ENCODE measurements around the gene G0S2. TPM values are rescaled to one million over a fixed set of nuclear protein-coding genes. Genes with fewer than 3 reads are reported as not detected.

G0S2 gene
- total and polyA plus RNA-seq, 2 of the 8 experiments (the other 6 are each of a cell fraction or from before 2014, with no cell fraction given): 1.0 to 1.7 TPM

DNA sequence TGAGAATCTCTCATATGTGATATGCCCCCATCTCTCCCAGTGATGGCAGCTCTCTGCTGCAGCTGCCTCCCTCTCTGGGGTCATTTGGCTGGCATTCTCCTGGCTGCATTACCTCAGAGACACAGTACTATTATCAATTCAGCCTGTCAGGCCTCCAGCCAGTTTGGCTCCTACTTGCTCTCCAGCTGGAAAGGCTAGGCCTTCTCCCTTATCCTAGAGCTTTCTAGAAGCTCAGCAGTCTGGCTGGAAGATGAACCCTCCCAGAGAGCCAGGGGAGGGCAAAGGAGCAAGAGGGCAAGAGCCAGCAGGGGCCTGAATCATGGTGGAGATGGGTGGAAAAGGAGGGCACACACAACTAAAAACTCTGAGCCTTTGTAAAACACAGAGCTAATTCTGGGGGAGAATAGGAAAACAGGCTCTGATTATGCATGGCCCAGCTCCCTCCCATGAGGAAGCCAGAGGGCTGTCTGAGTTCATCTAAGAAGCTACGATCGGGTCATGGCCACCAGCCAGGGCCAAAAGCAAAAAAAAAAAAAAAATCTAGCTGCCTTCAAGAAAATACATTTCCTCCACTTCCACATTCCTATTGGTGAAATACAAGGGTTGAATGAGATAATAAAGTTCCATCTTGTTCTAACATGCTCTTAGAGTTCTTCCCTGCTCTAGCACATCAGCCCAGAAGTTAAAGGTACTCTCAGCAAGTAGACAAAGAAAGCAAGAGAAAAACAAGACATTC is 31.8 kb upstream of the G0S2 start:
- H3K27ac ChIP-seq (ENCODE audit: low read depth, low read length): no peak overlapping the region
- no peaks in the 10 kb centered on the region for H3K79me2 ChIP-seq (ENCODE audit: control insufficient read depth in 1 of 2, insufficient read depth in 2 of 2, low read length in 2 of 2)
- H2BK120ac ChIP-seq (replicated peaks; ENCODE audit: low read depth, low read length): no peak overlapping the region
- no peak overlapping the region for H2AFZ ChIP-seq (ENCODE audit: low read length)
- H3K23ac ChIP-seq (ENCODE audit: insufficient read length): no peak overlapping the region
- H3K14ac ChIP-seq (ENCODE audit: insufficient read length): no peak overlapping the region
- H3K36me3 ChIP-seq (ENCODE audit: control insufficient read depth in 2 of 4, insufficient read depth in 4 of 4, low read length in 3 of 4): no peaks in the 10 kb centered on the region
- no peak overlapping the region for H4K8ac ChIP-seq (ENCODE audit: extremely low read depth, insufficient read depth, low read length)
- ChIA-PET CTCF (ENCODE audit: partially characterized antibody) (interaction anchor here (0.8 to 3.8 kb wide), 17 partner anchors 9 to 85 kb away, joined by 3 to 23 read pairs (median 5); partner anchors contain the start of gene LAMB3), POLR2A (ENCODE audit: partially characterized antibody) (interaction anchor here (0.7 to 1.2 kb wide), 2 partner anchors 9 to 58 kb away, joined by 3 to 5 read pairs; partner anchors contain the start of gene LAMB3)
- no peak overlapping the region for H3K18ac ChIP-seq (ENCODE audit: extremely low read depth, low read length)
- H3K23me2 ChIP-seq (ENCODE audit: low read depth, low read length): no peaks in the 10 kb centered on the region
- no peak overlapping the region for H3K4ac ChIP-seq (replicated peaks; ENCODE audit: insufficient read length, low read depth, low read length)
- H2BK5ac ChIP-seq (ENCODE audit: low read depth, low read length): no peak overlapping the region
- H4K5ac ChIP-seq (ENCODE audit: insufficient read length, low read depth, low read length): no peak overlapping the region
- H4K20me1 ChIP-seq (replicated peaks in 1 of 2; ENCODE audit: control insufficient read depth in 1 of 2, insufficient read depth in 2 of 2, low read length in 2 of 2): no peaks in the 10 kb centered on the region
- H2BK15ac ChIP-seq (ENCODE audit: low read length): no peak overlapping the region
- no peak overlapping the region for H3K4me2 ChIP-seq (ENCODE audit: insufficient read depth in 1 of 2, low read depth in 2 of 2, low read length in 2 of 2)
- no peak for TF ChIP-seq NRF1 (IDR thresholded peaks at IDR 0.05; ENCODE audit: low read depth, low read length)
- no peak overlapping the region for H4K91ac ChIP-seq (replicated peaks; ENCODE audit: insufficient read length, low read length)
- no peaks in the 10 kb centered on the region for H3K27me3 ChIP-seq (replicated peaks in 1 of 4; ENCODE audit: control insufficient read depth in 3 of 4, extremely low read depth in 1 of 4, insufficient read depth in 3 of 4, low read length in 3 of 4)
- no peak overlapping the region for H2AK5ac ChIP-seq (ENCODE audit: low read depth, low read length)
- no peak overlapping the region for H3K9ac ChIP-seq (replicated peaks in 1 of 4; ENCODE audit: extremely low read depth in 1 of 4, low read depth in 3 of 4, low read length in 3 of 4)
- no peaks in the 10 kb centered on the region for H3K9me3 ChIP-seq (ENCODE audit: insufficient read depth in 2 of 2, low read depth in 1 of 2, low read length in 1 of 2)
- 100% methylated on average over 2 of the region's 2 CpGs; no CpG with 5 or more reads in 1 of the 2 experiments for WGBS, 2 experiments (ENCODE audit: extremely low coverage in 1 of 2, insufficient coverage in 1 of 2, insufficient read length in 1 of 2, insufficient replicate concordance in 2 of 2, low coverage in 1 of 2, low lambda C conversion rate in 2 of 2, missing lambda C conversion rate in 1 of 2)
- no peak overlapping the region for H3K4me3 ChIP-seq (ENCODE audit: extremely low read depth in 1 of 4, insufficient read depth in 2 of 4, low read depth in 3 of 4, low read length in 4 of 4)
- peak overlapping the region; percentile 15; the same call in 1 of the 2 replicates for H2BK20ac ChIP-seq (ENCODE audit: low read length)
- H2BK12ac ChIP-seq (ENCODE audit: low read depth, low read length): no peak overlapping the region
- 0 out of 7 replicates have a peak, but pooled peaks cover 0 to 5% (median 0%) of the 10 kb centered on the region in 4 experiments for H3K4me1 ChIP-seq (replicated peaks in 1 of 4; ENCODE audit: control insufficient read depth in 3 of 4, insufficient read depth in 4 of 4, low read length in 3 of 4)
- H3K56ac ChIP-seq (replicated peaks; ENCODE audit: insufficient read length, low read depth, low read length): no peak overlapping the region
- H3K79me1 ChIP-seq (ENCODE audit: low read depth, low read length): no peaks in the 10 kb centered on the region
- DNase-seq (ENCODE audit: low read depth in 1 of 2, low spot score in 2 of 2) (no peak), FAIRE-seq (no peak)

All from H1 (cell line).